Activated T-cell treated with anti-CD3 and anti-CD28 coated beads for 48 hours (primary cell): Measurements from ENCODE around the gene EGFLAM.
A peak's percentile ranks its signal among the peaks of the same experiment; 100 is the strongest.

ENCODE experiments used
- DNase-seq: peaks from one replicate; pipeline ENCODE4 v3.0.0-alpha.2; 2020; ENCODE audit warnings: low read depth

The EGFLAM gene

GRCh38 chr5:38448568-38449350 is 190.4 kb downstream of the EGFLAM start:
- DNase-seq = no peak

GRCh38 chr5:38450627-38451026 is 192.3 kb downstream of the EGFLAM start:
- DNase-seq = no peak

- DNase-seq = no peak
Measured at GRCh38 chr5:38451074-38451725, 192.8 kb downstream of the EGFLAM start.

GRCh38 chr5:38452201-38452600 is 193.8 kb downstream of the EGFLAM start:
- DNase-seq = no peak

GRCh38 chr5:38453506-38453905 is 195.1 kb downstream of the EGFLAM start:
- peak; percentile 13 for DNase-seq

- DNase-seq = no peak
Measured at GRCh38 chr5:38453921-38454320, 195.6 kb downstream of the EGFLAM start.

- no peak for DNase-seq
Measured at GRCh38 chr5:38455796-38456330, 197.5 kb downstream of the EGFLAM start.

- DNase-seq = no peak
Measured at GRCh38 chr5:38456657-38457399, 198.5 kb downstream of the EGFLAM start.

GRCh38 chr5:38458174-38458573 is 199.8 kb downstream of the EGFLAM start:
- no peak for DNase-seq

GRCh38 chr5:38462976-38463633 is 204.7 kb downstream of the EGFLAM start:
- DNase-seq = no peak

- DNase-seq = no peak
Measured at GRCh38 chr5:38463634-38464521, 205.5 kb downstream of the EGFLAM start.

GRCh38 chr5:38465061-38465460 is 206.7 kb downstream of the EGFLAM start:
- no peak for DNase-seq

GRCh38 chr5:38465702-38466423 is 207.5 kb downstream of the EGFLAM start:
- no peak for DNase-seq

GRCh38 chr5:38466424-38467189 is 208.2 kb downstream of the EGFLAM start:
- no peak for DNase-seq

- DNase-seq = no peak
Measured at GRCh38 chr5:38467353-38468040, 209.1 kb downstream of the EGFLAM start.

- no peak for DNase-seq
Measured at GRCh38 chr5:38468202-38468673, 209.9 kb downstream of the EGFLAM start.

GRCh38 chr5:38468978-38469706 is 210.8 kb downstream of the EGFLAM start:
- DNase-seq = no peak

GRCh38 chr5:38469707-38470267 is 211.4 kb downstream of the EGFLAM start:
- DNase-seq = no peak
